ENCODE measurements around the gene YWHAQ. TPM values are rescaled to one million over a fixed set of nuclear protein-coding genes. Genes with fewer than 3 reads are reported as not detected.

Gene YWHAQ
- total and polyA plus RNA-seq, 2 donors (not counting 1 experiment from before 2014, with no cell fraction given), result 68.7 to 126 TPM

GRCh38 chr2:9655441-9656269, 24.9 kb upstream of the YWHAQ start:
- H3K27me3 Mint-ChIP-seq, result no peaks in the 10 kb centered on the region
- ChIA-PET POLR2A (no interaction called here), CTCF (no interaction called here)
- H3K27ac ChIP-seq (ENCODE audit: low read length in 2 of 2), result no peak overlapping the region
- no peak for TF ChIP-seq EZH2 (IDR thresholded peaks at IDR 0.05; ENCODE audit: borderline replicate concordance, insufficient read depth, low read depth, low read length, poor library complexity, severe bottlenecking)
- no peak for TF ChIP-seq CTCF (IDR thresholded peaks at IDR 0.05)
- H4K20me1 ChIP-seq (ENCODE audit: control insufficient read depth, insufficient read depth, low read length, poor library complexity, severe bottlenecking), result no peaks in the 10 kb centered on the region
- no peaks in the 10 kb centered on the region for H3K36me3 ChIP-seq (replicated peaks in 1 of 2; ENCODE audit: control extremely low read depth in 1 of 2, control insufficient read depth in 1 of 2, extremely low read depth in 1 of 2, insufficient read depth in 2 of 2, low read length in 1 of 2)
- peaks cover 0 to 3% of the 10 kb centered on the region in 2 donors for H3K4me1 ChIP-seq (ENCODE audit: control insufficient read depth in 2 of 2, insufficient read depth in 2 of 2, low read length in 2 of 2)
- no peak for DNase-seq
- 80% methylated on average over 9 of the region's 13 CpGs for WGBS (ENCODE audit: insufficient coverage)
- H3K4me3 Mint-ChIP-seq, result no peak overlapping the region
- H3K4me3 ChIP-seq (ENCODE audit: control extremely low read depth in 1 of 5, extremely low read depth in 1 of 5, insufficient read depth in 1 of 5, low read depth in 2 of 5, low read length in 4 of 5), result no peak overlapping the region
- intact Hi-C loops (cut with micrococcal nuclease), result no loop called here
- no peaks in the 10 kb centered on the region for H3K9me3 Mint-ChIP-seq (ENCODE audit: insufficient read depth)
- no peak overlapping the region for H2AFZ ChIP-seq (ENCODE audit: insufficient read depth, low read depth, low read length, poor library complexity, severe bottlenecking)
- no peak overlapping the region for H3K27ac Mint-ChIP-seq
- no peaks in the 10 kb centered on the region for H3K79me2 ChIP-seq (ENCODE audit: control insufficient read depth, insufficient read depth, low read length)
- no peak overlapping the region for H3K9ac ChIP-seq (ENCODE audit: low read length)
- no peak overlapping the region for H3K4me2 ChIP-seq (replicated peaks; ENCODE audit: low read depth, low read length, poor library complexity, severe bottlenecking)
- H3K9me3 ChIP-seq (ENCODE audit: control extremely low read depth in 1 of 3, control insufficient read depth in 2 of 3, insufficient read depth in 1 of 3, low read length in 2 of 3), result no peaks in the 10 kb centered on the region
- no peak for ATAC-seq (ENCODE audit: low read depth)
- no peaks in the 10 kb centered on the region for H3K27me3 ChIP-seq (replicated peaks in 1 of 4; ENCODE audit: control extremely low read depth in 1 of 4, control insufficient read depth in 3 of 4, insufficient read depth in 4 of 4, low read length in 3 of 4)
- H3K4me1 Mint-ChIP-seq, result peaks cover 9% of the 10 kb centered on the region

GRCh38 chr2:9654452-9655100, 23.8 kb upstream of the YWHAQ start:
- H4K20me1 ChIP-seq (ENCODE audit: control insufficient read depth, insufficient read depth, low read length, poor library complexity, severe bottlenecking), result no peaks in the 10 kb centered on the region
- DNase-seq (no peak), ATAC-seq (ENCODE audit: low read depth) (no peak)
- CTCF ChIA-PET, result no interaction called here
- intact Hi-C loops (cut with micrococcal nuclease), result no loop called here
- no peaks in the 10 kb centered on the region for H3K79me2 ChIP-seq (ENCODE audit: control insufficient read depth, insufficient read depth, low read length)
- no peak overlapping the region for H3K27ac Mint-ChIP-seq
- H3K4me1 ChIP-seq (ENCODE audit: control insufficient read depth in 2 of 2, insufficient read depth in 2 of 2, low read length in 2 of 2), result peaks cover 0 to 3% of the 10 kb centered on the region in 2 donors
- H2AFZ ChIP-seq (ENCODE audit: insufficient read depth, low read depth, low read length, poor library complexity, severe bottlenecking), result no peak overlapping the region
- POLR2A ChIA-PET, result no interaction called here
- H3K4me1 Mint-ChIP-seq, result peaks cover 9% of the 10 kb centered on the region
- H3K9me3 ChIP-seq (ENCODE audit: control extremely low read depth in 1 of 3, control insufficient read depth in 2 of 3, insufficient read depth in 1 of 3, low read length in 2 of 3), result no peaks in the 10 kb centered on the region
- no peaks in the 10 kb centered on the region for H3K36me3 ChIP-seq (replicated peaks in 1 of 2; ENCODE audit: control extremely low read depth in 1 of 2, control insufficient read depth in 1 of 2, extremely low read depth in 1 of 2, insufficient read depth in 2 of 2, low read length in 1 of 2)
- TF ChIP-seq CTCF (IDR thresholded peaks at IDR 0.05) (no peak), EZH2 (IDR thresholded peaks at IDR 0.05; ENCODE audit: borderline replicate concordance, insufficient read depth, low read depth, low read length, poor library complexity, severe bottlenecking) (no peak)
- H3K27ac ChIP-seq (ENCODE audit: low read length in 2 of 2), result no peak overlapping the region
- H3K4me3 ChIP-seq (ENCODE audit: control extremely low read depth in 1 of 5, extremely low read depth in 1 of 5, insufficient read depth in 1 of 5, low read depth in 2 of 5, low read length in 4 of 5), result no peak overlapping the region
- H3K4me3 Mint-ChIP-seq, result no peak overlapping the region
- H3K9ac ChIP-seq (ENCODE audit: low read length), result no peak overlapping the region
- no peaks in the 10 kb centered on the region for H3K9me3 Mint-ChIP-seq (ENCODE audit: insufficient read depth)
- WGBS (ENCODE audit: insufficient coverage), result 88% methylated on average over 6 of the region's 6 CpGs
- no peaks in the 10 kb centered on the region for H3K27me3 Mint-ChIP-seq
- H3K27me3 ChIP-seq (replicated peaks in 1 of 4; ENCODE audit: control extremely low read depth in 1 of 4, control insufficient read depth in 3 of 4, insufficient read depth in 4 of 4, low read length in 3 of 4), result no peaks in the 10 kb centered on the region
- H3K4me2 ChIP-seq (replicated peaks; ENCODE audit: low read depth, low read length, poor library complexity, severe bottlenecking), result no peak overlapping the region

Measured in B cell (primary cell).